ACC112 (cell line): Measurements from ENCODE around the gene DLGAP4.

Source experiments
- H2AFZ ChIP-seq: fragments of 200-600 bp; sonication (generic); one replicate; pipeline ENCODE4 v1.6.0; 2017; ENCODE audit warnings: antibody characterized with exemption, low read length; ENCODE audit not compliant: unreplicated experiment
- H3K27ac ChIP-seq: fragments of 200-600 bp; sonication (generic); 2 replicates; pipeline ENCODE4 v1.5.1; 2014; ENCODE audit warnings: low read depth, mild to moderate bottlenecking, antibody characterized with exemption, low read length, moderate library complexity
- H3K27me3 ChIP-seq: fragments of 200-600 bp; sonication (generic); 2 replicates; pipeline ENCODE4 v1.6.1; 2014; ENCODE audit warnings: mild to moderate bottlenecking, antibody characterized with exemption, low read length, moderate library complexity, mixed read lengths; ENCODE audit not compliant: insufficient read depth
- H3K36me3 ChIP-seq: fragments of 200-600 bp; sonication (generic); 2 replicates; pipeline ENCODE4 v1.6.1; 2016; ENCODE audit warnings: mild to moderate bottlenecking, antibody characterized with exemption, low read length, moderate library complexity, mixed read lengths; ENCODE audit not compliant: insufficient read depth
- H3K4me1 ChIP-seq: fragments of 200-600 bp; sonication (generic); one replicate; pipeline ENCODE4 v1.6.1; 2016; ENCODE audit warnings: low read length, mixed read lengths; ENCODE audit not compliant: insufficient read depth, unreplicated experiment, control insufficient read depth
- H3K4me3 ChIP-seq: fragments of 200-600 bp; sonication (generic); 2 replicates; pipeline ENCODE4 v1.5.1; 2014; ENCODE audit warnings: mild to moderate bottlenecking, low read depth, low read length
- H3K79me2 ChIP-seq: fragments of 200-600 bp; sonication (generic); one replicate; pipeline ENCODE4 v1.6.0; 2016; ENCODE audit warnings: low read length; ENCODE audit not compliant: control insufficient read depth, unreplicated experiment, insufficient read depth

The DLGAP4 gene

DNA sequence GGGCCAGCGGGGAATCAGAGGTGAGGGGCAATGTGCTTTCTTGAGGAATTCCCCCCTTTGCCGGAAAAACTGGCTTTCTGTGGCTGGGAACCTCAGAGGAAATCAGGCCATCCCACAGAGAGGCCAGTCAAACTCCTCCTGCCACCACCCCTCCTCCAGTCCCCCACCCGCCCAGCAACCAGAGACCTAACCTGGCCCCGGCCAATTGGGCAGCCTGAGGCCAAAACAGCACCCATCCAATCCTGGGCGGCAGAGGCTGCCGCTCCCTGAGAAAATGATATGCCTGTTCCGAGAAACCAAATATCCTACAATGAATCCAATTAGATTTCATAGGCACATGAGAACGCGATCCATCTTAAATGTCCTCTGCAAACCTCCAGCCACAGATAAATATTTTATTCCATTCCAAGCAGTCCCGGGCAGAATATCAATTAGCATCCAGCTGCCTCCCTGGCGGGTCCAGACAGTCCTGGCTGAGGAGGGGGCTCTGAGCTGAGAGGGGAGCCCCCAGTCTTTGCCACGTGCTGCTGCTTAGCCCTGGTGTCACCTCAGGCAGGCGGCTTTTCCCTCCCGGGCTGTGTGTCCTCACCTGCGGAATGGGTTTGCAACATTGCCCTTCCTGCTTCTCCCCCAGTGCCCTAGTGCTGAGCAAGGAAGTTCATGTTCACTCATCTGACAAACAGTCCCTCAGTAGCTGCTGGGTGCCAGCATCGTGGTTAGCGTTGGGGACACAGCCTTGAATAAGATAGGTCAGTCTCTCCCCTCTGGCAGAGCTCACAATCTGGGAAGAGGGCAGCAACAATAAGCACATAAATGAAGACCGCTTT, 95.0 kb downstream of the DLGAP4 start:
- H3K4me3 ChIP-seq, result no peak overlapping the region
- H3K36me3 ChIP-seq, result no peaks in the 10 kb centered on the region
- peaks cover 66% of the 10 kb centered on the region for H3K27me3 ChIP-seq
- no peaks in the 10 kb centered on the region for H3K79me2 ChIP-seq
- H2AFZ ChIP-seq, result no peak overlapping the region
- H3K27ac ChIP-seq, result no peak overlapping the region
- H3K4me1 ChIP-seq, result no peaks in the 10 kb centered on the region

DNA sequence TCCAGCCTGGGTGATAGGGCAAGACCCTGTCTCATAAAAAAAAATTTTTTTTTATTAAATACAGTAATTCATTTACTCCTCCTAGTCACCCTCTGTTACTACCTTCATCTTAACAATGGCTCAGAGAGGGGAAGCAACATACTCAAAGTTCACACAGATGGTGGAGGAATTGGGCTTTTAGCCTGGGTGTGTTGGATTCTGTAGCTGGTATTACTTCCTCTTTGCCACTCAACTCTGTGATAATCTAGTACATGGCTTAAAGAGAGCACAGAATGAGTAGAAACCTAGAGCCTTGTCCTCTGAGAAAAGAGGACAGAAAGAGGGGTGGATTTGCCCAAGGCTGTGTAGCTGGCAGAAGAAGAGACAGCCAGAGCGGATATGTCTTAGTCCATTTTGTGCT, 96.6 kb downstream of the DLGAP4 start:
- Histone ChIP-seq H3K36me3 (no peaks in the 10 kb centered on the region), H3K4me1 (peaks cover 10% of the 10 kb centered on the region), H3K27ac (no peak overlapping the region), H2AFZ (no peak overlapping the region), H3K4me3 (no peak overlapping the region), H3K27me3 (peaks cover 60% of the 10 kb centered on the region), H3K79me2 (no peaks in the 10 kb centered on the region)

DNA sequence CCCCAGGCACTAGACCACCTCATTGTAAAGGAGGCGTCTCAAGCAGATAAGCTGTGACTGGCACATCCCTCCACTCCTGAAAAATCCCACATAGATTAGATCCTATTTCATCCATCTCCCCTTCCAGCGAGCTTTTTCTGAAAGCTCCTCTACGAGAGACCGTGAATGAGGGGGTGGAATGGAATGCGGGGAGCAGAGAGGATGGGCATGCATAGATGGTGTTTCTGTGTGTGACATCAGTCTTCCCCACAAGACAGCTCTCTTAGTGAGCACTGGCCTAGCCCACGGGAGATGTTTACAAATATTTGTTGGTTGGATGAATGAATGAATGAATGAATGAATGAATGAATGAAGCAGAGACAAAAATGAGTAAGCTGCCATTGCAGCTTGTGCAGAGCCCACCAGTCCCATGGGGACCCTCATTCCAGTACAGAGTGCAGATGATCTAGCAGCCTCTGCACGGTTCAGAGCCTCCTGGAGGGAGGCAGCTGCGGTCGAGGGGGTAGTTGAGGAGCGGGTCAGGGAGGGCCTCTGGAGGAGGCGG, 98.4 kb downstream of the DLGAP4 start:
- Histone ChIP-seq H3K79me2 (no peaks in the 10 kb centered on the region), H3K27me3 (peaks cover 48% of the 10 kb centered on the region)

GRCh38 chr20:36405255-36405654, 99.1 kb downstream of the DLGAP4 start:
- Histone ChIP-seq H3K36me3 (no peaks in the 10 kb centered on the region), H3K4me3 (no peak overlapping the region), H3K79me2 (no peaks in the 10 kb centered on the region), H3K27me3 (peaks cover 41% of the 10 kb centered on the region), H3K27ac (no peak overlapping the region), H3K4me1 (peaks cover 17% of the 10 kb centered on the region), H2AFZ (no peak overlapping the region)

More for the DNA sequence above, 98.4 kb downstream of the DLGAP4 start:
- Histone ChIP-seq H2AFZ (no peak overlapping the region), H3K4me1 (peaks cover 17% of the 10 kb centered on the region), H3K27ac (no peak overlapping the region), H3K4me3 (no peak overlapping the region), H3K36me3 (no peaks in the 10 kb centered on the region)

DNA sequence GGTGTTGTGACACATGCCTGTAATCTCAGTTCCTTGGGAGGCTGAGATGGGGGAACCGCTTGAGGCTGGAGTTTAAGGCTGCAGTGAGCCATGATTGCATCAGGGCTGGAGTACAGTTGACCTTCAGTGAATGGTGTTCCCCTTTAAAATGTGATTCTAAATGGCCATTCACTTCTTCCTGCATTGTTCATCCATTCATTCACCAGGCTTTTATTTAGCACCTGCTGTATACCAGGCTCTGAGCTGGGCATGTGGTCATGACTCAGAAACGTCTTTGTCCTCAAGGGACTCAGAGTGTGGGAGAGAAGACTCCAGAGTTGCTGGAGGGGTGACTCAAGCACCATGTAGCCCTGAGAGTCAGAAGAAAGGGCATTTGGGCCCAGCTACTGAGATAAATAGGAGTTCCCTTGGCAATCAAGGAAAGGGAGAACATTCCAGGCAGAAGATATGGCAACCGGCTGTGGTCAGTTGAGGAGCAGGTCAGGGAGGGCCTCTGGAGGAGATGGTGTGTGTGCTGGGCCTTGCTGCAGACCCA, 101.1 kb downstream of the DLGAP4 start:
- no peak overlapping the region for H2AFZ ChIP-seq
- peaks cover 17% of the 10 kb centered on the region for H3K4me1 ChIP-seq
- H3K27ac ChIP-seq, result peak overlapping the region; percentile 56
- no peak overlapping the region for H3K4me3 ChIP-seq
- H3K79me2 ChIP-seq, result no peaks in the 10 kb centered on the region
- H3K36me3 ChIP-seq, result no peaks in the 10 kb centered on the region
- peaks cover 21% of the 10 kb centered on the region for H3K27me3 ChIP-seq

- H3K27ac ChIP-seq, result peak overlapping the region; percentile 56; the same call in 1 of the 2 replicates
- peaks cover 17% of the 10 kb centered on the region for H3K27me3 ChIP-seq
- H3K79me2 ChIP-seq, result no peaks in the 10 kb centered on the region
- no peaks in the 10 kb centered on the region for H3K36me3 ChIP-seq
- no peak overlapping the region for H2AFZ ChIP-seq
- peaks cover 17% of the 10 kb centered on the region for H3K4me1 ChIP-seq
- H3K4me3 ChIP-seq, result no peak overlapping the region
These were observed 102.1 kb downstream of the DLGAP4 start for GRCh38 chr20:36408219-36408618.

- Histone ChIP-seq H3K27me3 (peaks cover 22% of the 10 kb centered on the region), H3K36me3 (no peaks in the 10 kb centered on the region), H3K4me3 (no peak overlapping the region), H3K79me2 (no peaks in the 10 kb centered on the region), H3K27ac (no peak overlapping the region), H3K4me1 (peaks cover 14% of the 10 kb centered on the region), H2AFZ (no peak overlapping the region)
These were observed 105.8 kb downstream of the DLGAP4 start for GRCh38 chr20:36411861-36412454.

- no peak overlapping the region for H3K27ac ChIP-seq
- H3K36me3 ChIP-seq, result no peaks in the 10 kb centered on the region
- H3K27me3 ChIP-seq, result peaks cover 38% of the 10 kb centered on the region
- H3K79me2 ChIP-seq, result no peaks in the 10 kb centered on the region
- no peak overlapping the region for H2AFZ ChIP-seq
- no peak overlapping the region for H3K4me3 ChIP-seq
- no peaks in the 10 kb centered on the region for H3K4me1 ChIP-seq
These were observed 109.4 kb downstream of the DLGAP4 start for GRCh38 chr20:36415475-36416002.

DNA sequence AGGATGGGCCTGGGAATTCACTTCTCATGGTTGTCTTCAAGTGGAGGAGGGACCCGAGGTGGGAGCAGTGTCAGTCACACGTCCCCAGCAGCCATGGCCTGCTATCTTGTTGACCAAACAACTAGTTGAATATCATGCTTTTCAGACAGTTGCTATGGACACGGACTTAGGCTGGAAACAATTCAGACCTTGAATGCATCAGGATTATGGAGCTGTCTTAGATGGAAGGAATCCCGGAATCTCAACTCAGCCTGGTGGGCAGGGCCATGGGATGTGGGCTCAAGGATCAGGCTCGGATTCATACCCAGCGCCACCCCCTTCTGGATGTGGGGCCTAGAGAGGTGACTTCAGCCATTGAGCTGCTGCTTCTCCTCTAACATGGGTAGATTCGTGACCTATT, 112.6 kb downstream of the DLGAP4 start:
- no peak overlapping the region for H3K27ac ChIP-seq
- H3K27me3 ChIP-seq, result peaks cover 46% of the 10 kb centered on the region
- H2AFZ ChIP-seq, result no peak overlapping the region
- no peaks in the 10 kb centered on the region for H3K36me3 ChIP-seq
- no peak overlapping the region for H3K4me3 ChIP-seq
- H3K79me2 ChIP-seq, result no peaks in the 10 kb centered on the region
- no peaks in the 10 kb centered on the region for H3K4me1 ChIP-seq

GRCh38 chr20:36421641-36422040, 115.5 kb downstream of the DLGAP4 start:
- no peak overlapping the region for H2AFZ ChIP-seq
- H3K79me2 ChIP-seq, result no peaks in the 10 kb centered on the region
- no peaks in the 10 kb centered on the region for H3K4me1 ChIP-seq
- no peak overlapping the region for H3K27ac ChIP-seq
- H3K27me3 ChIP-seq, result peaks cover 48% of the 10 kb centered on the region
- no peak overlapping the region for H3K4me3 ChIP-seq
- H3K36me3 ChIP-seq, result no peaks in the 10 kb centered on the region
